Measurements from ENCODE around the gene CBX8.

CBX8 gene

GRCh38 chr17:79833110-79833450 is 36.2 kb upstream of the CBX8 start:
- peaks cover 42% of the 10 kb centered on the region for H3K36me3 ChIP-seq
- no peak for TF ChIP-seq CTCF (IDR thresholded peaks at IDR 0.05)
- H3K27ac ChIP-seq = no peak overlapping the region
- peaks cover 49% of the 10 kb centered on the region for H3K27me3 ChIP-seq
- peaks cover 34 to 42% of the 10 kb centered on the region in 2 experiments for H3K4me1 ChIP-seq (ENCODE audit: control insufficient read depth in 1 of 2, insufficient read depth in 1 of 2, low read depth in 1 of 2, low read length in 1 of 2)
- peak overlapping the region in 1 of 2 experiments; percentile 11 for H3K4me3 ChIP-seq (ENCODE audit: low read depth in 1 of 2, low read length in 1 of 2)
- H3K9me3 ChIP-seq = no peaks in the 10 kb centered on the region

GRCh38 chr17:79832218-79833109 is 35.6 kb upstream of the CBX8 start:
- no peaks in the 10 kb centered on the region for H3K9me3 ChIP-seq
- peak overlapping the region; percentile 18 for H3K27ac ChIP-seq
- H3K36me3 ChIP-seq = peaks cover 42% of the 10 kb centered on the region
- H3K27me3 ChIP-seq = peaks cover 56% of the 10 kb centered on the region
- H3K4me3 ChIP-seq (ENCODE audit: low read depth in 1 of 2, low read length in 1 of 2) = peak overlapping the region in 1 of 2 experiments; percentile 11
- TF ChIP-seq CTCF (IDR thresholded peaks at IDR 0.05) = no peak
- H3K4me1 ChIP-seq (ENCODE audit: control insufficient read depth in 1 of 2, insufficient read depth in 1 of 2, low read depth in 1 of 2, low read length in 1 of 2) = peaks cover 28 to 39% of the 10 kb centered on the region in 2 experiments

GRCh38 chr17:79831265-79832217 is 34.7 kb upstream of the CBX8 start:
- H3K27ac ChIP-seq = peak overlapping the region; percentile 18
- no peak overlapping the region for H3K4me3 ChIP-seq (ENCODE audit: low read depth in 1 of 2, low read length in 1 of 2)

DNA sequence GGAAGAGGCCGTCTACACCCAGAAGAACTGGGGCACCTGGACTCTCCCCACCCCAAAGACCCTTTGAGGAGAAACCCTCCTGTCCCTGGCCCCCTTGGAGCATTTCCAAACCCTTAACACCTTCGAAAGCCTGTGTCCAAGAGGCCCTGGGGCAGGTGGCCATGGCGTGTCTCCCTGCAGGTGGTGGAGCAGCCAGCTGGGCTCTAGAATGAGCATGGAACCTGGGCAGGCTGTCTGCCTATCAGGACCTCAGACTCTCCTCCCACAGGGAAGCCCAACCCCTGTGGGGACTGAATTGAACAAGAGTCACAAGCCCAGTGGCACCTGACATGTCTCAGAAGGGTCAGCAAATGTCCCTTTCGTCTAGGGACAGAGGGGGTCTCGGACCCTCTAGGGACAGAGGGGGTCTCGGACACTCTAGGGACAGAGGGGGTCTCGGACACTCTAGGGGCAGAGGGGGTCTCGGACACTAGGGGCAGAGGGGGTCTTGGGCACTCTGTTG is 33.9 kb upstream of the CBX8 start:
- H3K27ac ChIP-seq = no peak overlapping the region
- H3K4me3 ChIP-seq (ENCODE audit: low read depth in 1 of 2, low read length in 1 of 2) = no peak overlapping the region
- H3K4me1 ChIP-seq (ENCODE audit: control insufficient read depth in 1 of 2, insufficient read depth in 1 of 2, low read depth in 1 of 2, low read length in 1 of 2) = peaks cover 20 to 32% of the 10 kb centered on the region in 2 experiments

More at GRCh38 chr17:79831265-79832217, 34.7 kb upstream of the CBX8 start:
- no peaks in the 10 kb centered on the region for H3K9me3 ChIP-seq
- H3K4me1 ChIP-seq (ENCODE audit: control insufficient read depth in 1 of 2, insufficient read depth in 1 of 2, low read depth in 1 of 2, low read length in 1 of 2) = peaks cover 20 to 32% of the 10 kb centered on the region in 2 experiments
- peaks cover 65% of the 10 kb centered on the region for H3K27me3 ChIP-seq
- TF ChIP-seq CTCF (IDR thresholded peaks at IDR 0.05) = no peak
- peaks cover 40% of the 10 kb centered on the region for H3K36me3 ChIP-seq

More for the DNA sequence above, 33.9 kb upstream of the CBX8 start:
- H3K9me3 ChIP-seq = no peaks in the 10 kb centered on the region
- H3K27me3 ChIP-seq = peaks cover 72% of the 10 kb centered on the region
- TF ChIP-seq CTCF (IDR thresholded peaks at IDR 0.05) = no peak
- peaks cover 33% of the 10 kb centered on the region for H3K36me3 ChIP-seq

Measured in neutrophil (primary cell).